PC-9 (cell line): Measurements from ENCODE around the gene SLC6A4. TPM values are rescaled to one million over a fixed set of nuclear protein-coding genes. Genes with fewer than 3 reads are reported as not detected.

Source experiments
- total RNA-seq: library from RNA; stranded (reverse); gene quantifications from 2 replicates; pipeline ENCODE4 v1.2.3, GENCODE V29; 2021

The SLC6A4 gene
- total RNA-seq, 1 experiment from 2014 or later: not detected

Other genes starting within 250 kb of the SLC6A4 start
- 34.3 and 37.9 TPM in 2 replicates for gene NSRP1, start 118.9 kb downstream of the SLC6A4 start, total RNA-seq
- gene BLMH, start 56.2 kb upstream of the SLC6A4 start, total RNA-seq: 20.7 and 23.4 TPM in 2 replicates
- not detected in 2 replicates for gene TMIGD1, start 98.4 kb upstream of the SLC6A4 start, total RNA-seq
- 44.7 and 55.0 TPM in 2 replicates for gene CPD, start 143.2 kb upstream of the SLC6A4 start, total RNA-seq
- gene GOSR1, start 241.7 kb upstream of the SLC6A4 start, total RNA-seq: 30.1 and 43.7 TPM in 2 replicates